CD4-positive, alpha-beta T cell treated with Interleukin-10 for 1 hour (primary cell): ENCODE results near the gene HBE1.
"Not testable (repeated sequence)": the region's sequence is repeated elsewhere in the genome, so short reads cannot be mapped to it uniquely, and the experiment has no call there.

Experiments used
- DNase-seq: peaks from one replicate; pipeline ENCODE4 v3.0.0-alpha.2; 2020

Gene HBE1

DNA sequence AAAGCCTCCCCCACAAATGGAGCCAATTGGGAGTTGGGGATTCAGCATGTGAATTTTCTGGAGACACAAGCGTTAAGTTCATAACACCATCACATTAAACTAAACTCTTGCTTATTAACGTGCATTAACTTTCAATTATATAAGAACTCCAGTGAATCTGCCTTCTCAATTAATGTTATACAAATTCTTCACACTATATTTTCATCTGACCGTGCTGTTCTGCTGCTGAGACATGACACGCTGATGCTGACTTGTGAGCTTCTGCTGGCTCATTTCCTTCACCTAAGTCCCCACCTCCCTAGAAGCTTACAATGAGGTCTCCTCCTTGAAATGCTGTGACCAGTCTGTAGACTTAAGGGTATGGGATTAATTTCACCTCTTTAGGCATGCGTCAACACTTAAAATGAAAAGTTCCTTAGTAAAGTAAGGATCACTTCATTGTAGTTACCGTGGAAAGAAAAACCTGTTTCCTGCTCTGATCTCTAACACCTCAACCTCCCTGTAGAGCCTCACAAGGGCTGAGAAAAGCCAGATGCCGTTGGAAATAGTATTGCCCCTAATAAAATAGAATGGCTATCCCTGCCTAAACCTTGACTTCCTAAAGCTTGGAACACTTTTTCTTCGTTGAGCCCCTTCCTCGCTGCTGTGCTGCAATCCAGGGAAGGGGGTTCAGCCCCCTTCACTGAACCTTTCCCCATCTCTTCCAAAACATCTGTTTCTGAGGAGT, 17.4 kb downstream of the HBE1 start:
- no peak for DNase-seq

- no peak for DNase-seq
Measured at GRCh38 chr11:5251746-5252145, 18.0 kb downstream of the HBE1 start.

DNA sequence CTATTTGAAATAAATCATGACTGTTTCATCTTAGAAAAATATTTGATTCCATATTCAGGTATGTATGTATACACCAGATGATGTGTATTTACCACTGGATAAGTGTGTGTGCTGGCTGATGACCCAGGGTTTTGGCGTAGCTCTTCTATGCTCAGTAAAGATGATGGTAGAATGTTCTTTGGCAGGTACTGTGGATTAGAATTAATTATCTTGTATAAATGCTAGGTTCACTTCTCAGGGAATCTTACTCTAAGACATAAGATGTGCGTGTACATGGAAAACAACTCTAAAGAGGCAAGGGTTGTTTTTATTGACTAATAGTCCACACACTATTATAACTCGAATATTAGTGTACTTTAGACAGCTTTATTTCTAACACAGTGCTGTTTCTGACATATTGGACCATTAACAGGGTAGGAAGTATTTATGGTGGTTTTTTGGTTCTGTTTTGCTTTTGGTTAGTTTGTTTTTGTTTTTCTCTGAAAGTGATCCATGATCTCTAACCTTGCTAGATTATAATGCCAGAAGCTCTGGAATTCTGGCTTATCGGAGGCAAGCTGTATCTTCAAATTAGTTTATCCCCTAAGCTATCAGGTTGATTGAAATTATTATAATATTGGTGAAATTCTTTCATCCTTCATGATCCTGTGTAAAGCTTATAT, 19.1 kb downstream of the HBE1 start:
- no peak for DNase-seq

DNA sequence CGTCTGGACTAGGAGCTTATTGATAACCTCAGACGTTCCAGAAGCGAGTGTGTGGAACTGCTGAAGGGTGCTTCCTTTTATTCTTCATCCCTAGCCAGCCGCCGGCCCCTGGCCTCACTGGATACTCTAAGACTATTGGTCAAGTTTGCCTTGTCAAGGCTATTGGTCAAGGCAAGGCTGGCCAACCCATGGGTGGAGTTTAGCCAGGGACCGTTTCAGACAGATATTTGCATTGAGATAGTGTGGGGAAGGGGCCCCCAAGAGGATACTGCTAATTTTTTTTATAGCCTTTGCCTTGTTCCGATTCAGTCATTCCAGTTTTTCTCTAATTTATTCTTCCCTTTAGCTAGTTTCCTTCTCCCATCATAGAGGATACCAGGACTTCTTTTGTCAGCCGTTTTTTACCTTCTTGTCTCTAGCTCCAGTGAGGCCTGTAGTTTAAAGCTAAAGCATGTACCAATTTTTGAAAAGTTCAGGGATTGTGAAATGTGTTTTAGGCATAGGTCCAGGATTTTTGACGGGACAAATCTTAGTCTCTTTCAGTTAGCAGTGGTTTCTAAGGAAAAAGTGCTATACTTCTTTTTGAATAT, 19.8 kb downstream of the HBE1 start, which contains the start of gene HBG1:
HBG1 (minus strand) TSS at position 51 of the 590 bp plus-strand sequence. CDS start 53 bp downstream, outside the sequence.
- not testable (repeated sequence) for DNase-seq

DNA sequence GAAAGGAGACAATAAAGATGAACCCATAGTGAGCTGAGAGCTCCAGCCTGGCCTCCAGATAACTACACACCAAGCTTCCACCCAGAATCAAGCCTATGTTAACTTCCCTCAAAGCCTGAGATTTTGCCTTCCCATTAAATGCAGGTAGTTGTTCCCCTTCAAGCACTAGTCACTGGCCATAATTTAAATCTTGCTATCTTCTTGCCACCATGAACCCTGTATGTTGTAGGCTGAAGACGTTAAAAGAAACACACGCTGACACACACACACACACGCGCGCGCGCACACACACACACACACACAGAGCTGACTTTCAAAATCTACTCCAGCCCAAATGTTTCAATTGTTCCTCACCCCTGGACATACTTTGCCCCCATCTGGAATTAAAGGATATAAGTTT, 21.2 kb downstream of the HBE1 start:
- not testable (repeated sequence) for DNase-seq

DNA sequence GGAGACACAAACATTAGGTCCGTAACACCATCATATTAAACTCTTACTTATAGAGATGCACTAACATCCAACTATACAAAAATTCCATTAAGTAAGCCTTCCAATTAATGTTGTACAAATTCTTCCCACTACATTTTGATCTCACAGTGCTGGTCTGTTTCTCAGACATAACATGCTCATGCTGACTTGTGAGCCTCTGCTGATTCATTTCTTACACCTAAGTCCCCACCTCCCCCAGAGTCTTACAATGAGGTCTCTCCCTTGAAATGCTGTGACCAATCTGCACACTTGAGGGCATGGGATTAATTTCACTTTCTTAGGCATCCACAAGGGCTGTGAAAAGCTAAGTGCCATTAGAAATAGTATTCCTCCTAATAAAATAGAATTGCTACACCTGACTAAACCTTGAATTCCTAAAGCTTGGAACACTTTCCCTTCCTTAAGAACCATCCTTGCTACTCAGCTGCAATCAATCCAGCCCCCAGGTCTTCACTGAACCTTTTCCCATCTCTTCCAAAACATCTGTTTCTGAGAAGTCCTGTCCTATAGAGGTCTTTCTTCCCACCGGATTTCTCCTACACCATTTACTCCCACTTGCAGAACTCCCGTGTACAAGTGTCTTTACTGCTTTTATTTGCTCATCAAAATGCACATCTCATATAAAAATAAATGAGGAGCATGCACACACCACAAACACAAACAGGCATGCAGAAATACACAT, 22.1 kb downstream of the HBE1 start:
- no peak for DNase-seq

DNA sequence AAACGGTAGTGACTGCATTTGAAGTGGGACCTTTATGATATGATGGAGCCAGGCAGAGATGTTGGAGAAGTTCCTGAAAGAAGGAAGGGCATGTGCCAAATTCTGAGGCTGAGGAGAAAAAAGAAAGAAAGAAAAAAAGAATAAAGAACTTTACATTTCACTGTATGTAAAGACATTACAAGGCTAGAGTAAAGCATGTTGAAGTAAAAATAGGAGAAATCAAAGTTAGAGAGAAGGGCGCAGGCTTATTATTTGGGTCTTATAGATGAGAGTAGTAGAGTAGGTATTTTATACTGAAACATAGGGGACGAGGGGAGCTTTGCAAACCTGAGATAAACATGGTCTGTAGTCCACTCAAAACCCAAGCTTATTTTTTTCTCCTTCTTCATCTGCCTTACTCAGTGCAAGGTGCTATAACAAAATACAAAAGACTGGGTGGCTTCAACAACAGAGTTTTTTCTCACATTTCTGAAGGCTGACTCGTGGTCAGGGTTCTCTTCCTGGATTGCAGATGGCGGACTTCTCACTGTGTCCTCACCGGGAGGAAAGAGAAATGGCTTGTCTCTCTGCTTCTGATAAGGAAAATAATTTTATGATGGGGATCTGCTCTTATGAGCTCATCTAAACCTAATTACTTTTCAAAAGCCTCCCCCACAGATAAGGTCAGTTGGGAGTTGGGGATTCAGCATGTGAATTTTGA, 22.8 kb downstream of the HBE1 start:
- no peak for DNase-seq

- DNase-seq, result no peak
Measured at GRCh38 chr11:5245155-5245554, 24.6 kb downstream of the HBE1 start.

DNA sequence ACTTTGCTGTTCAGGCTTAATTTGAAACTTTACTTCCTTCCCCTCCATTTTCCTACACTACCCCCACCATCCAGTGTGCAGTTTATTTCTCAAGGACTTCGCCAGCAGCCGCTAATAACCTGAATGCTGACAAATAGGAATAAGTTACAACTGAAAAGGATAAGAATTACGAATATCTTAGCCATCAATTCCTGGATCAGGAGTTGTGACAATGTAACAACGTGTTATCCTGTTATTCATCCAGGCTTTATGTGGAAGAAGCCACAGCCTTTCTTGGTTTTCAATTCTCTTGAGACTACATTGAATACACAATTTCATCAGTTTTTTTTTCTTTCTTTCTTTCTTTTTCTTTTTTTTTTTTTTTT, 25.9 kb downstream of the HBE1 start:
- DNase-seq, result no peak

- DNase-seq, result no peak
Measured at GRCh38 chr11:5242933-5243815, 26.6 kb downstream of the HBE1 start.

GRCh38 chr11:5242208-5242607, 27.5 kb downstream of the HBE1 start:
- DNase-seq, result no peak

DNA sequence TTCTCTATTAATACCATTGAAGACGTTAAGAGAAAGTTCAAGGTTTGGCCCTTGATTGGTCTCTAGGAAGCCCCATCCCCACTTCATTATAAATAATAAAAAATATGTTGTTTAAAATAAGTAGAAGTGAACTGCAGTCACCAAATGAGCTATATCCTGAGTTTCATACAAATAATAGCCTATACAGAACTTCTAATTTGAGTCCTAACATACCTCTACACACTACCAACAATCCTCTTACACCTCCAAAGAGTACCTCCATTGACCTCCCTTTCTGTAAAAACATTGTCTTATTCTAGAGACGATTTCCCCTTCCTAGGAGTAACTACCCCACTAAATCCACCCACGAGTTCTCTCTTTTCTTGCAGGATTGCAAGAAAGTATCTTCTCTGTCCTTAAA, 28.3 kb downstream of the HBE1 start:
- no peak for DNase-seq

DNA sequence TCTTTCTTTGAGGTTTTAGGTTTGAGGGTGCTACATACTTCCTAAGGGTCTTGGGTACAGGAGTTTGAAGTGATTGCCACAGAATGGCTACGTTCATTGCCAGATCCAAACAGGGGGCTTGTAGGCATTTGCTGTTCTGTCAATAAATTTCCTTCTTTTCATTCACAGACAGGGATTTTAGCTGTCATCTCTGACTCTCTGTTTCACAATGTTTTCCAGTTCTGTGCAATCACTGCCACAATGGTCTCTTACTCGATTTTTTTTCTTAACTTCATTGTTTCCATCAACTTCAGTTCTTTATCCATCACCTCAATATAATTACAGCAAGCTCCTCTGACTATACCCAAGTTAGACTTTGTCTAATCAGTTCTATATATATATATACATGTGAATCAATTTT, 29.3 kb downstream of the HBE1 start:
- DNase-seq, result no peak

DNA sequence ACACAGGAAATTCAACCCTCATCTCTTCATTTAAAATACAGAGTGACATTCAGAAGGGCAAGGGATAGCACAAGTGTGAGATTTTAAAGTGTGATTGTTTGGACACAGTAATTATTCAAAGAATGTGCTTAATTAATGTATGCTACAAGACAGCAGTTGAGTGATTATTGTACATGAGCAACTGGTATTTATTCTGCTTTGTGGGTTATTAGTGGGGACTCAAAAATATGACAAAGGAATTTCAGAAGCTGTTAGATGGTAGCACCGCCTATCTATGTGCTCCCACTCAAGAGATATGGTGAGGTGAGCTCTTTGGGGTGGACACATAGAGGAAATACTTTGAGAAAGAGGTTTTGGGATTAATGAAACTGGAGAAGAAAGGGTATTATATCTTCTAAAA, 29.7 kb downstream of the HBE1 start:
- DNase-seq, result no peak

GRCh38 chr11:5239046-5239445, 30.7 kb downstream of the HBE1 start:
- DNase-seq, result no peak

GRCh38 chr11:5238486-5238885, 31.3 kb downstream of the HBE1 start:
- no peak for DNase-seq

DNA sequence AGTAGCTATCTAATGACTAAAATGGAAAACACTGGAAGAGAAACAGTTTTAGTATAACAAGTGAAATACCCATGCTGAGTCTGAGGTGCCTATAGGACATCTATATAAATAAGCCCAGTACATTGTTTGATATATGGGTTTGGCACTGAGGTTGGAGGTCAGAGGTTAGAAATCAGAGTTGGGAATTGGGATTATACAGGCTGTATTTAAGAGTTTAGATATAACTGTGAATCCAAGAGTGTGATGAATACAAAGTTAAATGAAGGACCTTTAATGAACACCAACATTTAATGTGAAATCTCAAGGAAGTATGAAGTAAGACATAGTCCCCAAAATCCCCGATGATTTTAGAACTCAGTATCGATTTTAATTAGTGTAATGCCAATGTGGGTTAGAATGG, 32.3 kb downstream of the HBE1 start:
- DNase-seq, result no peak

GRCh38 chr11:5235364-5236095, 34.2 kb downstream of the HBE1 start:
- no peak for DNase-seq

DNA sequence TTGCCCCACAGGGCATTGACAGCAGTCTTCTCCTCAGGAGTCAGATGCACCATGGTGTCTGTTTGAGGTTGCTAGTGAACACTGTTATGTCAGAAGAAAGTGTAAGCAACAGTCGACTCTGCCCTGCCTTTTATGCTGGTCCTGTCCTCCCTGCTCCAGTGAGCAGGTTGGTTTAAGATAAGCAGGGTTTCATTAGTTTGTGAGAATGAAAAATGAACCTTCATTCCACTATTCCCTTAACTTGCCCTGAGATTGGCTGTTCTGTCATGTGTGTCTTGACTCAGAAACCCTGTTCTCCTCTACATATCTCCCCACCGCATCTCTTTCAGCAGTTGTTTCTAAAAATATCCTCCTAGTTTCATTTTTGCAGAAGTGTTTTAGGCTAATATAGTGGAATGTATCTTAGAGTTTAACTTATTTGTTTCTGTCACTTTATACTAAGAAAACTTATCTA, 35.3 kb downstream of the HBE1 start, which contains the start of gene HBD:
HBD (minus strand) TSS at position 103 of the 454 bp plus-strand sequence; CDS start at position 53, 50 bp downstream.
- no peak for DNase-seq

DNA sequence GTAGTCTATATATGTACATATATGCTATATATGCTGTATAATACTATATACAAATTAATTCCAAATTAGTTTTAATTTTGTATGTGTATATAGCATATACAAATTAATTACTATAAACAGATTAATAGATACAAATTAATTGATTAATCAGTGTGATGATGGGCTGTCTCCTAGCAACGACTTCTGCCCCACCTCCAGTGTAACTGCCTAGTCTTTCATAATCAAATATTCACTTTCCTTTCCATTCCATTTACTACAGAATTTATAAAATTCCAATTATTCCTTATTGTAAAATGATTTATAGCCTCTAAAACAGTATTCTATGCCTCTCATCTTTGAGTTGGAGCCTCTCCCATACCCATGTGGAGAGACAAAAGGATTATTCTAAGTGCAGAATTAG, 36.4 kb downstream of the HBE1 start:
- DNase-seq, result no peak

GRCh38 chr11:5232821-5233220, 36.9 kb downstream of the HBE1 start:
- no peak for DNase-seq
